ENCODE measurements around the gene RNF40.
A peak's percentile ranks its signal among the peaks of the same experiment; 100 is the strongest.

The RNF40 gene

GRCh38 chr16:30737794-30738648 is 24.1 kb upstream of the RNF40 start:
- TF ChIP-seq EZH2 (IDR thresholded peaks at IDR 0.05) (no peak), FOXP2 (optimal IDR thresholded peaks at IDR 0.05; ENCODE audit: control extremely low read depth, extremely low read length, insufficient read depth) (no peak), POLR2AphosphoS5 (IDR thresholded peaks at IDR 0.05; ENCODE audit: borderline replicate concordance, low read depth, low read length) (no peak)
- peaks cover 57% of the 10 kb centered on the region for H3K36me3 ChIP-seq (ENCODE audit: insufficient read depth, low read length)
- H3K27ac ChIP-seq: no peak overlapping the region
- DNase-seq (ENCODE audit: low read depth, low spot score): no peak
- no peak overlapping the region for H3K9ac ChIP-seq (ENCODE audit: insufficient read length)
- no peaks in the 10 kb centered on the region for H3K9me3 ChIP-seq (ENCODE audit: low read depth, low read length)
- H3K4me3 ChIP-seq: no peak overlapping the region

DNA sequence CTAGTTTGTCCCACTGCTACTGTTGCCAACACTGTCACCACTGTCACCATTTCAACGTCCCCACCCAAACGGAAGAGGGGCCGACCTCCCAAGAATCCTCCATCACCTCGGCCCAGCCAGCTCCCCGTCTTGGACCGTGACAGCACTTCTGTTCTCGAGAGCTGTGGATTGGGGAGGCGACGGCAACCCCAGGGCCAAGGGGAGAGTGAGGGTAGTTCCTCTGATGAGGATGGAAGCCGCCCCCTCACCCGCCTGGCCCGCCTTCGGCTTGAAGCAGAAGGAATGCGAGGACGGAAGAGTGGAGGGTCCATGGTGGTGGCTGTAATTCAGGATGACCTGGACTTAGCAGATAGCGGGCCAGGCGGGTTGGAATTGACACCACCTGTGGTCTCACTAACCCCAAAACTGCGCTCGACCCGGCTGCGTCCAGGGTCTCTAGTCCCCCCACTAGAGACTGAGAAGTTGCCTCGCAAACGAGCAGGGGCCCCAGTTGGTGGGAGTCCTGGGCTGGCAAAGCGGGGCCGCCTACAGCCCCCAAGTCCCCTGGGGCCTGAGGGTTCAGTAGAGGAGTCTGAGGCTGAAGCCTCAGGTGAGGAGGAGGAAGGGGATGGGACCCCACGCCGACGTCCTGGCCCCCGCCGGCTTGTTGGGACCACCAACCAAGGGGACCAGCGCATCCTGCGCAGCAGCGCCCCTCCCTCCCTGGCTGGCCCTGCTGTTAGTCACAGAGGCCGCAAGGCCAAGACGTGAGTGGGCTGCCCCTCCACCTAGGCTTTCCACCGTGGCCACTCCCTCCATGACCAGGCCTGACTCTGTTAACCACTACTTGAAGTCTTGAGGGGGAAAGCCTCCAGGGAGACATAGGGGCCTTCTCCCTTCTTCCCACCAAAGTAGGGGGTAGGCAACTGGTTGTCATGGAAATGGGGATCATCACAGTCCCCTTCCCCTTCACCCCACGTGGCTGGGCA is 22.9 kb upstream of the RNF40 start:
- Histone ChIP-seq H3K9me3 (ENCODE audit: low read depth, low read length) (no peaks in the 10 kb centered on the region), H3K36me3 (ENCODE audit: insufficient read depth, low read length) (peaks cover 46% of the 10 kb centered on the region), H3K9ac (ENCODE audit: insufficient read length) (no peak overlapping the region), H3K4me3 (no peak overlapping the region), H3K27ac (no peak overlapping the region)
- no peak for TF ChIP-seq FOXP2 (optimal IDR thresholded peaks at IDR 0.05; ENCODE audit: control extremely low read depth, extremely low read length, insufficient read depth)
- no peak for TF ChIP-seq POLR2AphosphoS5 (IDR thresholded peaks at IDR 0.05; ENCODE audit: borderline replicate concordance, low read depth, low read length)
- no peak for TF ChIP-seq EZH2 (IDR thresholded peaks at IDR 0.05)
- no peak for DNase-seq (ENCODE audit: low read depth, low spot score)

- H3K9me3 ChIP-seq (ENCODE audit: low read depth, low read length): no peaks in the 10 kb centered on the region
- TF ChIP-seq POLR2AphosphoS5 (IDR thresholded peaks at IDR 0.05; ENCODE audit: borderline replicate concordance, low read depth, low read length): peak; percentile 27; the same call in 1 of the 2 replicates
- TF ChIP-seq EZH2 (IDR thresholded peaks at IDR 0.05): no peak
- TF ChIP-seq FOXP2 (optimal IDR thresholded peaks at IDR 0.05; ENCODE audit: control extremely low read depth, extremely low read length, insufficient read depth): no peak
- peaks cover 43% of the 10 kb centered on the region for H3K36me3 ChIP-seq (ENCODE audit: insufficient read depth, low read length)
- DNase-seq (ENCODE audit: low read depth, low spot score): no peak
- H3K9ac ChIP-seq (ENCODE audit: insufficient read length): no peak overlapping the region
- H3K27ac ChIP-seq: 0 out of 2 replicates have a peak overlapping the region, but pooled peaks have one; percentile 44
- no peak overlapping the region for H3K4me3 ChIP-seq
These were observed 21.5 kb upstream of the RNF40 start for GRCh38 chr16:30740364-30741251.

DNA sequence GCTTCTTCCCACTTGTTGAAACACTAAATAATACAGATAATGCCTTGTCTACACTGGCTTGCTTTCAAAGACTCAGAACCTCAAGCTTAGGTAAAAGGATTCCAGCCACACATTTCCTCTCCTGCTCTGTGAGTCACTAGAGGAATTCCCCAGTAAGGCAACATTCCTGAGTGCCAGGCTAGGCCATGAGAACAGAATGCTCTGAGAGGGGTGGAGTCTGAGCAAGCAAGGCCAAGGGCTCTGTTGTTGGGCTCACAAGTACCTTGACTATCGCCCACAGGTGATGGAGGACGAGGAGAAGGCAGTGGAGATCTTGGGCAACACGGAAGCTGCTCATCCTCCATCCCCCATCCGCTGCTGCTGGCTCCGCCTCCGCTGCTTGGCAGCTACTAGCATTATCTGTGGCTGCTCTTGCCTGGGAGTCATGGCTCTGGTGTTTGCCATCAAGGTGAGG is 20.6 kb upstream of the RNF40 start:
- H3K4me3 ChIP-seq: no peak overlapping the region
- H3K9me3 ChIP-seq (ENCODE audit: low read depth, low read length): no peaks in the 10 kb centered on the region
- TF ChIP-seq POLR2AphosphoS5 (IDR thresholded peaks at IDR 0.05; ENCODE audit: borderline replicate concordance, low read depth, low read length) (no peak; the same call in 1 of the 2 replicates), FOXP2 (optimal IDR thresholded peaks at IDR 0.05; ENCODE audit: control extremely low read depth, extremely low read length, insufficient read depth) (no peak), EZH2 (IDR thresholded peaks at IDR 0.05) (no peak)
- H3K36me3 ChIP-seq (ENCODE audit: insufficient read depth, low read length): peaks cover 34% of the 10 kb centered on the region
- DNase-seq (ENCODE audit: low read depth, low spot score): no peak
- no peak overlapping the region for H3K27ac ChIP-seq
- H3K9ac ChIP-seq (ENCODE audit: insufficient read length): no peak overlapping the region

- DNase-seq (ENCODE audit: low read depth, low spot score): no peak
- Histone ChIP-seq H3K4me3 (no peak overlapping the region), H3K9ac (ENCODE audit: insufficient read length) (no peak overlapping the region), H3K9me3 (ENCODE audit: low read depth, low read length) (no peaks in the 10 kb centered on the region), H3K27ac (no peak overlapping the region), H3K36me3 (ENCODE audit: insufficient read depth, low read length) (peaks cover 11% of the 10 kb centered on the region; the same call in 1 of the 2 replicates)
- TF ChIP-seq FOXP2 (optimal IDR thresholded peaks at IDR 0.05; ENCODE audit: control extremely low read depth, extremely low read length, insufficient read depth) (no peak), POLR2AphosphoS5 (IDR thresholded peaks at IDR 0.05; ENCODE audit: borderline replicate concordance, low read depth, low read length) (no peak), EZH2 (IDR thresholded peaks at IDR 0.05) (no peak)
These were observed 18.4 kb upstream of the RNF40 start for GRCh38 chr16:30743716-30744115.

- TF ChIP-seq EZH2 (IDR thresholded peaks at IDR 0.05) (no peak), POLR2AphosphoS5 (IDR thresholded peaks at IDR 0.05; ENCODE audit: borderline replicate concordance, low read depth, low read length) (no peak), FOXP2 (optimal IDR thresholded peaks at IDR 0.05; ENCODE audit: control extremely low read depth, extremely low read length, insufficient read depth) (no peak)
- Histone ChIP-seq H3K36me3 (ENCODE audit: insufficient read depth, low read length) (peaks cover 7% of the 10 kb centered on the region; the same call in 1 of the 2 replicates), H3K9me3 (ENCODE audit: low read depth, low read length) (no peaks in the 10 kb centered on the region), H3K4me3 (no peak overlapping the region), H3K9ac (ENCODE audit: insufficient read length) (no peak overlapping the region), H3K27ac (peak overlapping the region; percentile 73; the same call in 1 of the 2 replicates)
- DNase-seq (ENCODE audit: low read depth, low spot score): no peak
These were observed 17.9 kb upstream of the RNF40 start for GRCh38 chr16:30744183-30744582.

DNA sequence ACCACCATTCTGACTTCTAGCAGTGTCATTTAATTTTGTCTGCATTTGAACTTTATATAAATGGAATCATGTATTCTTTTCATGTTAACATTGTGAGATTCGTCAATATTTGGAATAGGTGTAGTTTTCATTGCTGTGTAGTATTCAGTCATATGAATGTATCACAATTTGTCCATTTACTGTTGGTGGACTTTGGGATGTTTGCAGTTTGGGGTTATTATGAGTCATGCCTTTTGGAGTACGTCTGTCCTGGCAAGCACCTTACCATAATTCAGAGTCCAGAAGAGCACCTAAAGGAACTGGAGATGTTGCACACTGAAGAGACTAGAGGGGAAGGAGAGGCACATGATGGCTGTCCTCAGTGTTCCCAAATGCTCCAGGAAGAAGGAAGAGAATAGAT is 17.0 kb upstream of the RNF40 start:
- TF ChIP-seq FOXP2 (optimal IDR thresholded peaks at IDR 0.05; ENCODE audit: control extremely low read depth, extremely low read length, insufficient read depth) (no peak), POLR2AphosphoS5 (IDR thresholded peaks at IDR 0.05; ENCODE audit: borderline replicate concordance, low read depth, low read length) (no peak), EZH2 (IDR thresholded peaks at IDR 0.05) (no peak)
- Histone ChIP-seq H3K4me3 (no peak overlapping the region), H3K27ac (peak overlapping the region; percentile 22; the same call in 1 of the 2 replicates), H3K9me3 (ENCODE audit: low read depth, low read length) (no peaks in the 10 kb centered on the region), H3K36me3 (ENCODE audit: insufficient read depth, low read length) (peaks cover 4% of the 10 kb centered on the region; the same call in 1 of the 2 replicates), H3K9ac (ENCODE audit: insufficient read length) (no peak overlapping the region)
- no peak for DNase-seq (ENCODE audit: low read depth, low spot score)

All from SK-N-MC (cell line).